ENCODE data around the gene PSMB4. TPM values are rescaled to one million over a fixed set of nuclear protein-coding genes. Genes with fewer than 3 reads are reported as not detected.
"Not testable (repeated sequence)": the region's sequence is repeated elsewhere in the genome, so short reads cannot be mapped to it uniquely, and the experiment has no call there.

The PSMB4 gene
- 100 to 1,000 TPM; 219 to 267 (median 232) TPM for total RNA-seq

- peaks cover 0 to 36% (median 0%) of the 10 kb centered on the region in 3 donors for H3K36me3 ChIP-seq
- 0% methylated on average over 61 to 63 of the region's 63 CpGs for WGBS, 2 donors
- TF ChIP-seq EP300 (IDR thresholded peaks at IDR 0.05) (peak; percentile 77 to 99), CTCF (IDR thresholded peaks at IDR 0.05) (peak; percentile 20 to 64 (median 35)), POLR2A (IDR thresholded peaks at IDR 0.05) (peak; percentile 35 to 66)
- peak; percentile 70 to 89 for DNase-seq (ENCODE audit: low spot score in 2 of 2)
- peaks cover 0 to 18% (median 12%) of the 10 kb centered on the region in 4 donors for H3K4me1 ChIP-seq
- H3K27me3 ChIP-seq, result no peaks in the 10 kb centered on the region
- H3K4me3 ChIP-seq, result peak within 1 kb of the TSS; percentile 79 to 93 (median 89)
- H3K9me3 ChIP-seq, result no peaks in the 10 kb centered on the region
- peak within 1 kb of the TSS; percentile 78 to 94 (median 93) for H3K27ac ChIP-seq
Measured at GRCh38 chr1:151399324-151400171, at the start of gene PSMB4. TSS of gene PSMB4 (plus strand) at chr1:151399573. CDS start at chr1:151399588, 15 bp downstream.

DNA sequence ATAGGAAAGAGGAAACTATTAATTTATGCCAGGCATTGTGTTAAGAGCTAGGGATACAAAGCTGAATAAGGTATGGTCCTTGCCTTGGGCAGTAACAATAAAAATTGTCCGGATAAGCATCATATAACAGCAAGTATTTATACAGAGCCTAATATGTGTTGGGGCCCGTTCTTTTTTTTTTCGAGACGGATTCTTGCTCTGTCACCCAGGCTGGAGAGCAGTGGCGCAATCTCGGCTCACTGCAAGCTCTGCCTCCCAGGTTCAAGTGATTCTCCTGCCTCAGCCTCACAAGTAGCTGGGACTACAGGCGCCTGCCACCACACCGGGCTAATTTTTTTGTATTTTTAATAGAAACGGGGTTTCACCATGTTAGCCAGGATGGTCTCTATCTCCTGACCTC is 49.0 kb upstream of the PSMB4 start:
- H3K9me3 ChIP-seq; H3K4me3 ChIP-seq; DNase-seq (ENCODE audit: low spot score in 2 of 2); H3K36me3 ChIP-seq; H3K27me3 ChIP-seq; H3K27ac ChIP-seq: not testable (repeated sequence)
- 90 to 94% methylated on average over 9 of the region's 9 CpGs for WGBS, 2 donors
- H3K4me1 ChIP-seq, result peaks cover 0 to 17% (median 9%) of the 10 kb centered on the region in 4 donors

DNA sequence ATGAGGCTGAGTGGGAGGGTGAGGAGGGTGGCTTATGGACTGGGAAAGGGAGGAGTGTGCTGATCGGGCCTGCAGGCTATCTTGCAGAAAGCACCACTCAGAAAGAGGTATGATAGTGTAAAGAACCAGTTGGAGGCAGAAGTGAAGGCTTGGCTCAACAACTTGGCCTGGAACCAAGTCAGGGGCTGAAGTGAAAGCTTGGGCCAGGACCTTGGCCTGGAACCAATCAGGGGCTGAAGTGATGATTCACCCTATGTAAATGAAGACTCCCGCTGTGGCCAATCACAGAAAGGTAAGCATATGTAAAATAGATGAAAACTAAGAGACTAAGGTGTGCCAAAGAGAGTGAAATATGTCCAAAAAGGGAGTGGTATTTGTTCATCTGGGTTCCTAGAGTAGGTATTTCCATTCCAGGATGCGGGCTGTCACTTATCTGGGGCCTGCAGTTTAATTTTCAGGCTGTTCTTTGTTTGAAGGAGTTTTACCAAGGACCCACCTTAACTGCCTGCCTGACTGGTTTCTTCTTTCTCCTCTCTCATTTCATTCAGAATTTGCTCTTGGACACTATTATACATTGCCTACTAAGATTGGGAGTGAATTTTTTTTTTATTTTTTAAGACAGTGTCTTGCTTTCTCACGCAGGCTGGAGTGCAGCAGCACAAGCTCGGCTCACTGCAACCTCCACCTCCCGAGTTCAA is 47.2 kb upstream of the PSMB4 start:
- no peak overlapping the region for H3K27ac ChIP-seq
- H3K36me3 ChIP-seq, result no peaks in the 10 kb centered on the region
- DNase-seq (ENCODE audit: low spot score in 2 of 2), result no peak
- H3K9me3 ChIP-seq, result no peaks in the 10 kb centered on the region
- no peak for TF ChIP-seq POLR2A (IDR thresholded peaks at IDR 0.05)
- TF ChIP-seq CTCF (IDR thresholded peaks at IDR 0.05), result no peak
- no peak for TF ChIP-seq EP300 (IDR thresholded peaks at IDR 0.05)
- 86 to 89% methylated on average over 6 of the region's 6 CpGs for WGBS, 2 donors
- no peaks in the 10 kb centered on the region for H3K27me3 ChIP-seq
- peaks cover 0 to 6% (median 2%) of the 10 kb centered on the region in 4 donors for H3K4me1 ChIP-seq
- no peak overlapping the region for H3K4me3 ChIP-seq

- Histone ChIP-seq H3K27me3 (no peaks in the 10 kb centered on the region), H3K36me3 (no peaks in the 10 kb centered on the region), H3K27ac (no peak overlapping the region), H3K4me1 (no peaks in the 10 kb centered on the region), H3K9me3 (no peaks in the 10 kb centered on the region), H3K4me3 (no peak overlapping the region)
- no peak for DNase-seq (ENCODE audit: low spot score in 2 of 2)
- WGBS, 2 donors, result 34 to 38% methylated on average over 2 of the region's 2 CpGs
- TF ChIP-seq POLR2A (IDR thresholded peaks at IDR 0.05), result no peak
Measured at GRCh38 chr1:151356696-151357095, 42.7 kb upstream of the PSMB4 start.

DNA sequence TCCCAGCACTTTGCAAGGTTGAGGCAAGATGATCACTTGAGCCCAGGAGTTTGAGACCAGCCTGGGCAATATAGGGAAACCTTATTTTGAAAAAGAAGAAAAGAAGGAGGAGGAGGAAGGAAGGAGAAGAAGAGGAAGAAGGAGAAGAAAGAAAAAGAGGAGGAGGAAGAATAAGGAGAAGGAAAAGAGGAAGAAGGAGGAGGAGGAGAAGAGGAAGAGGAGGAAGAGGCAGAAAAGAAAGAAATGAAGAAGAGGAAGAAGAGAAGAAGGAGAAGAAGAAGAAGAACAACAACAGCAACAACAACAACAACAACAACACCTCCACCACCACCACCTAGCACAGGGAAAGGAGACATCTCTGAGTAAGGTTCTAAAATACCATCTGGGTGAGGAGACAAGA is 37.5 kb upstream of the PSMB4 start:
- H3K27me3 ChIP-seq, result no peaks in the 10 kb centered on the region
- H3K4me3 ChIP-seq, result no peak overlapping the region
- DNase-seq (ENCODE audit: low spot score in 2 of 2), result no peak
- H3K36me3 ChIP-seq, result peaks cover 0 to 49% (median 0%) of the 10 kb centered on the region in 3 donors
- no peak overlapping the region for H3K27ac ChIP-seq
- TF ChIP-seq POLR2A (IDR thresholded peaks at IDR 0.05), result no peak
- no peak for TF ChIP-seq EP300 (IDR thresholded peaks at IDR 0.05)
- no peak for TF ChIP-seq CTCF (IDR thresholded peaks at IDR 0.05)
- H3K4me1 ChIP-seq, result no peaks in the 10 kb centered on the region
- peaks cover 0 to 8% (median 0%) of the 10 kb centered on the region in 4 donors for H3K9me3 ChIP-seq
